T-helper 1 cell treated with Interleukin-12 subunit alpha and Interleukin-12 subunit beta and Interleukin-4 antibody, amounts not matched to agents 30 μg/mL and 1 μg/mL, for 36 hours (primary cell): ENCODE data around the gene NME1.
"Not testable (repeated sequence)": the region's sequence is repeated elsewhere in the genome, so short reads cannot be mapped to it uniquely, and the experiment has no call there.

Experiments used
- H3K27ac Mint-ChIP-seq: one replicate; pipeline ENCODE4 v1.8.0; 2021; ENCODE audit warnings: mild to moderate bottlenecking, mixed read lengths
- H3K27me3 Mint-ChIP-seq: one replicate; pipeline ENCODE4 v1.8.0; 2021; ENCODE audit warnings: low read depth, mixed read lengths
- H3K36me3 Mint-ChIP-seq: one replicate; pipeline ENCODE4 v1.8.0; 2021; ENCODE audit warnings: low read depth, mixed read lengths
- H3K4me1 Mint-ChIP-seq: one replicate; pipeline ENCODE4 v1.8.0; 2021; ENCODE audit warnings: low read depth, mixed read lengths
- H3K4me3 Mint-ChIP-seq: one replicate; pipeline ENCODE4 v1.8.0; 2021; ENCODE audit warnings: mild to moderate bottlenecking, moderate library complexity, mixed read lengths
- H3K9me3 Mint-ChIP-seq: one replicate; pipeline ENCODE4 v1.8.0; 2021; ENCODE audit warnings: mixed read lengths

Gene NME1

DNA sequence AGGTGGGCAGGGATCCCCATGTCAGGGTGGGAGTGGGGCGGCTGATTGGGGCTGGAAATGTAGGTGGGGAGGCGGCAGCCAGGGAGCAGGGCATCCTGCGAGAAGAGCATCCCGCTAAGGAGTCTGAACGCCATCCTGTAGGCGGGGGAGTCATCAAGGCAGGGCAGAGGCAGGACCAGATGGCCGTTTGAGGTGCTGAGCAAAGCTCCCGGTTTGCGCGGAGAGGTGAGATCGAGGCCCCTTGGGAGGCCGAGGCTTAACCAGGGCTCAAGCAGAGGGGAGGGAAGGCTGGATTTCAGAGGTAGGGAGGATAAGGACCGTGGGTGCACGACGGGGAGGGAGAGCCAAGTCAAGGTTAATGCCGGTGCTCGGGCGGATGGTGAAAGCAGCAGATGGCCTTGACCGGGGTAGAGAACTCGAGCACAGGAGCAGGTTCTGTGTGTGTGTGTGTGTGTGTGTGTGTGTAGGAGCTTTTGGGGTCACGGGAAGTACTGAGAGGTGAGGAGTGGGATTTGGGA lies 12.4 kb downstream of the NME1 start:
- H3K9me3 Mint-ChIP-seq, result no peaks in the 10 kb centered on the region
- peak overlapping the region; percentile 95 for H3K4me3 Mint-ChIP-seq
- H3K36me3 Mint-ChIP-seq, result peaks cover 38% of the 10 kb centered on the region
- H3K4me1 Mint-ChIP-seq, result peaks cover 23% of the 10 kb centered on the region
- no peaks in the 10 kb centered on the region for H3K27me3 Mint-ChIP-seq
- H3K27ac Mint-ChIP-seq, result peak overlapping the region; percentile 97

DNA sequence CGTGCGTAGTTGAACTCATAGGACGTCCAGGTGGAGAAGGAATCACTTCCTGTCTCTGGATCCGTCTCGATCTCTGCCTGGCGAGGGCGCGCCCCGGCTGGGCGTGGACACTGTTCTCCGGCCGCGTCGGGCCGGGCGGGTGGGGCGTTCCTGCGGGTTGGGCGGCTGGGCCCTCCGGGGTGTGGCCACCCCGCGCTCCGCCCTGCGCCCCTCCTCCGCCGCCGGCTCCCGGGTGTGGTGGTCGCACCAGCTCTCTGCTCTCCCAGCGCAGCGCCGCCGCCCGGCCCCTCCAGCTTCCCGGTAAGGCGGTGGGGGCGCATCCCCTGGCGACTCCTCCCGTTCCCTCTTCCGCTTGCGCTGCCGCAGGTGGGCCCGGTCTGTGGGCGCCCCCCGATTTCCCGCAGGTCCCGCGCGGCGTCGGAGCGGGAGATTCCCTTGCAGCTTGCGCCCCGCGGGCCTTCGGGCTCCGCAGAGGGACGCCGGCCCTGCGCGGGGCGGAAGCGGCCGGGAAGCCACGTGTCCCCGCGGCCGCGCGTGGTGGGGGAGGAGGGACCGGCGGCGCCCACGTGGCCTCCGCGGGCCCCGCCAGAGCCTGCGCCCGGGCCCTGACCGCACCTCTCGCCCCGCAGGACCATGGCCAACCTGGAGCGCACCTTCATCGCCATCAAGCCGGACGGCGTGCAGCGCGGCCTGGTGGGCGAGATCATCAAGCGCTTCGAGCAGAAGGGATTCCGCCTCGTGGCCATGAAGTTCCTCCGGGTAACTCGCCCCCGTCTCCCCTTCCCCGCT lies 13.0 kb downstream of the NME1 start, which contains the start of gene NME2:
TSS of gene NME2 (plus strand) at position 214 of the 789 bp plus-strand sequence. CDS start at position 634, 420 bp downstream.
- H3K27ac Mint-ChIP-seq, result peak within 1 kb of the TSS; percentile 97
- H3K27me3 Mint-ChIP-seq, result no peaks in the 10 kb centered on the region
- H3K4me1 Mint-ChIP-seq, result peaks cover 23% of the 10 kb centered on the region
- H3K36me3 Mint-ChIP-seq, result peaks cover 37% of the 10 kb centered on the region
- H3K4me3 Mint-ChIP-seq, result peak within 1 kb of the TSS; percentile 95
- no peaks in the 10 kb centered on the region for H3K9me3 Mint-ChIP-seq

DNA sequence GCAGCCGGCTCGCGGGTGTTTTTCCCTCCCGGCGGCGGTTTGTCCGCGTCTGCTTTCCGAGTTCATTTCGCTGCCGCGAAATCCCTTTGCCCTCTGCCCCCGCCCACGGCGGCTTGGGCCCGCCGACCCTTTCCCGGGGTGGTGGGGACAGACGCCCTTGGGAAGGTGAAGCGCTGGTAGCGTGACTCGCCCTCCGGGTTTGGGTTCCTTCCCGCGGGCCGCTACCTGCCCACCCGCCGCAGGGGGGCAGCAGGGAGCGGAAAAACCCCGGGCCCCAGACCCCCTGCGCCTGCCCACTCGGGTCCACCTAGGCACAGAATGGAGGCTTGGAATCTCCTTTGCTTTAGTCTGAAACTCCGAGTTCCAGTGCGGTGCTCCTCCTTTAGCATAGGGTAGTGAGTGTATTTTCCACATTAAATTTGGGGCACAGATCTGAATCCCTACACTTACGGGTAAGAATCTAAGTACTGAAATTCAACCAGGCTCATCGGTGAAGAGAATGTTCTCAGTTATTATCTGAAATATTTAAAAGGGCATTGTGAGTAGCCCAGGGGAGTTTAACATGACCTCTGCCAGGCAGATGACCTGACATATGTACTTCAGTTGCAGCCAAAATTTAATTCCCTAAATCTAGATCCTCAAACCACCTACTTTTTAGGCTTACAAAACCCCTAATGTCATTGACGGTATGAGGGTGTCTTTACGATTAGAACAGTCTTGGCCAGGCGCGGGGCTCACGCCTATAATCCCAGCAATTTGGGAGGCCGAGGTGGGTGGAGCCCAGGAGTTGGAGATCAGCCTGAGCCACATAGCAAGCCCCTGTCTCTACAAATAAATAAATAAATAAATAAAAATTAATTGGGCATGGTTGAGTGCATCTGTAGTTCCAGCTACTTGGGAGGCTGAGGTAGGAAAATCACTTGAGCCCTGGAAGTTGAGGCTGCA lies 13.9 kb downstream of the NME1 start:
- peaks cover 23% of the 10 kb centered on the region for H3K4me1 Mint-ChIP-seq
- H3K27ac Mint-ChIP-seq, result peak overlapping the region; percentile 83
- H3K36me3 Mint-ChIP-seq, result peaks cover 32% of the 10 kb centered on the region
- H3K9me3 Mint-ChIP-seq, result no peaks in the 10 kb centered on the region
- peak overlapping the region; percentile 86 for H3K4me3 Mint-ChIP-seq
- H3K27me3 Mint-ChIP-seq, result no peaks in the 10 kb centered on the region

- Mint-ChIP-seq H3K4me3 (peak overlapping the region; percentile 56), H3K27me3 (no peaks in the 10 kb centered on the region), H3K4me1 (peaks cover 25% of the 10 kb centered on the region), H3K36me3 (peaks cover 30% of the 10 kb centered on the region), H3K9me3 (no peaks in the 10 kb centered on the region), H3K27ac (peak overlapping the region; percentile 73)
Measured at GRCh38 chr17:51169340-51169739, 16.0 kb downstream of the NME1 start.

DNA sequence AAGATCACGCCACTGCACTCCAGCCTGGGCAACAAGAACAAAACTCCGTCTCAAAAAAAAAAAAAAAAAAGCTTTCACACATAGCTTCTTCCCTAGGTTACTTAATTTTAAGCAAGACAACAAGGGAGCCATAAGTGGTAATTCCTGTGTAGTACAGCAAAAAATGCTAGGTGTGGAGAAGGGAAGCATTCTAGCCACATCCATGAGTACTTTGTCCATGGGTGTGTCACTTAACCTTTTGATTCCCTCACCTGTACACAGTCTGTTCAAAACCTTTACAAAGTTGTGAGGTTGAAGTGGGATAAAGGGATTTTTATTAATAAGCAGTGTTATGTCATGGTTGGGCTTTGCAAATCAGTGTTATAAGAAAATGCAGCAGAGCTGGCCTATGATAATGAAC lies 17.4 kb downstream of the NME1 start:
- no peaks in the 10 kb centered on the region for H3K27me3 Mint-ChIP-seq
- no peak overlapping the region for H3K4me3 Mint-ChIP-seq
- peaks cover 30% of the 10 kb centered on the region for H3K36me3 Mint-ChIP-seq
- H3K4me1 Mint-ChIP-seq, result peaks cover 21% of the 10 kb centered on the region
- no peak overlapping the region for H3K27ac Mint-ChIP-seq
- no peaks in the 10 kb centered on the region for H3K9me3 Mint-ChIP-seq

DNA sequence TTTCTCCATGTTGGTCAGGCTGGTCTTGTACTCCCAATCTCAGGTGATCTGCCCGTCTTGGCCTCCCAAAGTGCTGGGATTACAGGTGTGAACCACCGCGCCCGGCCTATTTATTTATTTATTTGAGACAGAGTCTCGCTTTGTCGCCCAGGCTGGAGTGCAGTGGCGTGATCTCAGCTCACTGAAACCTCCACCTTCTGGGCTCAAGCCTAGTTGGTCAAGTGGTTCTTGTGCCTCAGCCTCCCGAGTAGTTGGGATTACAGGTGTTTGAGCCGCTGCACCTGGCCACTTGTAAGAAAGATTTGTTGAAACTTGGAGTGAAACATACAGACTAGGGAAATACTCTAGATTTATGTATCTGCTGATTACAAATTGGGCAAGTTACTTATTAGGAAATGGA lies 18.7 kb downstream of the NME1 start:
- H3K36me3 Mint-ChIP-seq, result peaks cover 27% of the 10 kb centered on the region
- H3K4me1 Mint-ChIP-seq, result peaks cover 17% of the 10 kb centered on the region
- not testable (repeated sequence) for H3K27me3 Mint-ChIP-seq, H3K9me3 Mint-ChIP-seq, H3K27ac Mint-ChIP-seq, H3K4me3 Mint-ChIP-seq

DNA sequence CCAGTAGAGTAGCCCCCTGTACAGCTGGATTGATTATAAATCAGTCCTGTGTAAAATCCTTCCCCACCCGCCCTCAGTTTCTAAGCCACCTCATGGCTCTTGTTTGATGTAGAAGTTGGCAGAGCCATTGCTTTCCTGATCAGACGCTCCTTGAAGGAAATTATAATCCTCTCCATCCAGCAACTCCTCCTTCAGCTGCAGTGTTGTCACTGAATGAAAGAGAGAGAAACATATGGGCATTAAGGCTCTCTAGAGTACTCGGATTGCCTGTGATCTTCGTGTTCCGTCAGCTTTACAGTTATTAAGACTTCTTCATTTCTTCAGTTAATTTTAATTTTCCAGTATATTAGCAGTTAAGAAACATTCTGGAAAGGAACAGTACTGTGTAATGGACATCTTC lies 27.1 kb downstream of the NME1 start:
- Mint-ChIP-seq H3K27me3 (no peaks in the 10 kb centered on the region), H3K4me3 (no peak overlapping the region), H3K4me1 (no peaks in the 10 kb centered on the region), H3K9me3 (no peaks in the 10 kb centered on the region), H3K27ac (no peak overlapping the region), H3K36me3 (peaks cover 20% of the 10 kb centered on the region)

- no peaks in the 10 kb centered on the region for H3K27me3 Mint-ChIP-seq
- H3K9me3 Mint-ChIP-seq, result no peaks in the 10 kb centered on the region
- no peak overlapping the region for H3K27ac Mint-ChIP-seq
- H3K4me3 Mint-ChIP-seq, result no peak overlapping the region
- no peaks in the 10 kb centered on the region for H3K4me1 Mint-ChIP-seq
- H3K36me3 Mint-ChIP-seq, result peaks cover 25% of the 10 kb centered on the region
Measured at GRCh38 chr17:51184124-51184523, 30.8 kb downstream of the NME1 start.

DNA sequence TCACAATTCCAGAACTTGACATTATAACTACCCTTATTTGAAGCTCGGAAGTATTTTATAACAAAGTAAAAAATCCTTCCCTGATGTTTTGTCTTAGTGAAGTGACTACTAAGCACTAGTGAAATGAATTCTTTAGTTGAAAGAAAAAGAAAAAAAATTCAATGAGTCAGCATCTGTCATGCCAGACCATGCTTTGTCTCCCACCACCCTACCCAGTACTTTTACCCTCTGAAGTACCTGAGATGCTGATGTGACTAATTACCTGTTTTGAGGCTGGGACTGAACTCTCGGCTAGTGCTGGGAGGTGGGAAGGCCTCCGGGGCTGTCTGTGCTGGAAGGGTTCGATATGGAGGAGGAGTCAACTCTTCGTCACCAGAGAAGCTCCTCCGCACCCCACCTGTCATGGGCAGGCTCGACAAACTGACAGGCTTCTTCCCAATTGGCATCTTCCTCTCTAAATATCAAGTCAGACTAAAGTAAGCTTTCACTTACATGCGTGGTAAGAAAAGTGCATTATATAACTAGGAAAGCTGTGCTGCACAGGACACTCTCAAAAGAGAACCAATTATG lies 32.5 kb downstream of the NME1 start:
- Mint-ChIP-seq H3K4me3 (no peak overlapping the region), H3K36me3 (peaks cover 20% of the 10 kb centered on the region), H3K9me3 (no peaks in the 10 kb centered on the region), H3K4me1 (no peaks in the 10 kb centered on the region), H3K27ac (no peak overlapping the region), H3K27me3 (no peaks in the 10 kb centered on the region)

GRCh38 chr17:51188271-51188833 lies 35.0 kb downstream of the NME1 start:
- H3K27me3 Mint-ChIP-seq, result no peaks in the 10 kb centered on the region
- H3K9me3 Mint-ChIP-seq, result no peaks in the 10 kb centered on the region
- no peak overlapping the region for H3K27ac Mint-ChIP-seq
- peaks cover 25% of the 10 kb centered on the region for H3K36me3 Mint-ChIP-seq
- H3K4me1 Mint-ChIP-seq, result no peaks in the 10 kb centered on the region
- H3K4me3 Mint-ChIP-seq, result no peak overlapping the region

DNA sequence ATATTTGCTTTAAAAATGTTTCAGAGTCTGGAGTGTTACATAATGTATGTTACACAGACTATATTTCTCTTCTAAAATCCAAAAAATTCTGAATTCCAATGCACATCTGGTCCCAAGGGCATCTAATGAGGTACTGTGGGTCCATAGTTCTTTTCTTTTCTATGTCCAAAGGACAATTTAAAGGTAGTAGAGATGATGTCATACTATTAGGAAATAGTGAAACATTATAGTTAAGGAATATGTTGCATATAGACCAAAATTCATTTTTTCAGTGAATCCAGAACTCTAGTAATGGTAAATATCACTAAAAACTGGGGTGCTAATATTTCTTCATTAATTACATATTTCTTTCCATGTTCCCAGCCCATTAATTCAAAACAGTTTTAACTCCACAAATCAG lies 35.8 kb downstream of the NME1 start:
- peaks cover 25% of the 10 kb centered on the region for H3K36me3 Mint-ChIP-seq
- no peak overlapping the region for H3K27ac Mint-ChIP-seq
- no peaks in the 10 kb centered on the region for H3K27me3 Mint-ChIP-seq
- H3K4me3 Mint-ChIP-seq, result no peak overlapping the region
- H3K9me3 Mint-ChIP-seq, result no peaks in the 10 kb centered on the region
- H3K4me1 Mint-ChIP-seq, result no peaks in the 10 kb centered on the region

GRCh38 chr17:51189628-51190027 lies 36.3 kb downstream of the NME1 start:
- H3K4me3 Mint-ChIP-seq, result no peak overlapping the region
- no peaks in the 10 kb centered on the region for H3K9me3 Mint-ChIP-seq
- H3K36me3 Mint-ChIP-seq, result peaks cover 25% of the 10 kb centered on the region
- H3K27ac Mint-ChIP-seq, result no peak overlapping the region
- no peaks in the 10 kb centered on the region for H3K27me3 Mint-ChIP-seq
- H3K4me1 Mint-ChIP-seq, result no peaks in the 10 kb centered on the region

- Mint-ChIP-seq H3K27ac (no peak overlapping the region), H3K4me1 (no peaks in the 10 kb centered on the region), H3K36me3 (peaks cover 16% of the 10 kb centered on the region), H3K27me3 (no peaks in the 10 kb centered on the region), H3K9me3 (no peaks in the 10 kb centered on the region), H3K4me3 (no peak overlapping the region)
Measured at GRCh38 chr17:51191895-51192294, 38.5 kb downstream of the NME1 start.

- H3K9me3 Mint-ChIP-seq, result no peaks in the 10 kb centered on the region
Measured at GRCh38 chr17:51197754-51198153, 44.4 kb downstream of the NME1 start.

More at GRCh38 chr17:51197754-51198153, 44.4 kb downstream of the NME1 start:
- no peak overlapping the region for H3K4me3 Mint-ChIP-seq
- H3K27ac Mint-ChIP-seq, result no peak overlapping the region
- H3K36me3 Mint-ChIP-seq, result peaks cover 17% of the 10 kb centered on the region
- peaks cover 3% of the 10 kb centered on the region for H3K4me1 Mint-ChIP-seq
- no peaks in the 10 kb centered on the region for H3K27me3 Mint-ChIP-seq
